ENCODE measurements around the gene ACLY.

GRCh38 chr17:41913798-41914197 lies 5.0 kb downstream of the ACLY start:
- TF ChIP-seq, protein P1, sequence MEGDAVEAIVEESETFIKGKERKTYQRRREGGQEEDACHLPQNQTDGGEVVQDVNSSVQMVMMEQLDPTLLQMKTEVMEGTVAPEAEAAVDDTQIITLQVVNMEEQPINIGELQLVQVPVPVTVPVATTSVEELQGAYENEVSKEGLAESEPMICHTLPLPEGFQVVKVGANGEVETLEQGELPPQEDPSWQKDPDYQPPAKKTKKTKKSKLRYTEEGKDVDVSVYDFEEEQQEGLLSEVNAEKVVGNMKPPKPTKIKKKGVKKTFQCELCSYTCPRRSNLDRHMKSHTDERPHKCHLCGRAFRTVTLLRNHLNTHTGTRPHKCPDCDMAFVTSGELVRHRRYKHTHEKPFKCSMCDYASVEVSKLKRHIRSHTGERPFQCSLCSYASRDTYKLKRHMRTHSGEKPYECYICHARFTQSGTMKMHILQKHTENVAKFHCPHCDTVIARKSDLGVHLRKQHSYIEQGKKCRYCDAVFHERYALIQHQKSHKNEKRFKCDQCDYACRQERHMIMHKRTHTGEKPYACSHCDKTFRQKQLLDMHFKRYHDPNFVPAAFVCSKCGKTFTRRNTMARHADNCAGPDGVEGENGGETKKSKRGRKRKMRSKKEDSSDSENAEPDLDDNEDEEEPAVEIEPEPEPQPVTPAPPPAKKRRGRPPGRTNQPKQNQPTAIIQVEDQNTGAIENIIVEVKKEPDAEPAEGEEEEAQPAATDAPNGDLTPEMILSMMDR (IDR thresholded peaks at IDR 0.05) = no peak
- TF ChIP-seq POLR2A (IDR thresholded peaks at IDR 0.05) (no peak), EP300 (IDR thresholded peaks at IDR 0.05) (no peak), POLR2AphosphoS5 (IDR thresholded peaks at IDR 0.05) (no peak)

Data from suprapubic skin (tissue), 4 donors.